DOHH2 (cell line): ENCODE measurements around the gene JMJD6.
"Not testable (repeated sequence)": the region's sequence is repeated elsewhere in the genome, so short reads cannot be mapped to it uniquely, and the experiment has no call there.

Experiments used
- H3F3A ChIP-seq: fragments of 200-600 bp; sonication (generic), shearing (Covaris generic); 2 replicates; pipeline ENCODE4 v1.6.0; 2016; ENCODE audit warnings: antibody characterized with exemption, mild to moderate bottlenecking; ENCODE audit not compliant: control insufficient read depth, insufficient read depth
- H3K27ac ChIP-seq: fragments of 200-600 bp; sonication (generic); 2 replicates; pipeline ENCODE4 v1.5.1; 2014; ENCODE audit warnings: low read depth, mild to moderate bottlenecking, low read length, moderate library complexity
- H3K27me3 ChIP-seq: fragments of 200-600 bp; sonication (generic); 2 replicates; pipeline ENCODE4 v1.6.1; 2014; ENCODE audit warnings: mild to moderate bottlenecking, low read length, mixed read lengths; ENCODE audit not compliant: control insufficient read depth
- H3K36me3 ChIP-seq: fragments of 200-600 bp; sonication (generic); 2 replicates; pipeline ENCODE4 v1.6.1; 2014; ENCODE audit warnings: mild to moderate bottlenecking, low read length, moderate library complexity, mixed read lengths; ENCODE audit not compliant: control insufficient read depth
- H3K4me1 ChIP-seq: fragments of 200-600 bp; sonication (generic); 2 replicates; pipeline ENCODE4 v1.6.1; 2014; ENCODE audit warnings: mild to moderate bottlenecking, low read length, mixed read lengths; ENCODE audit not compliant: control insufficient read depth
- H3K4me2 ChIP-seq: fragments of 200-600 bp; sonication (generic); 2 replicates; pipeline ENCODE4 v1.6.0; 2014; ENCODE audit warnings: mild to moderate bottlenecking, low read length, moderate library complexity
- H3K4me3 ChIP-seq: fragments of 200-600 bp; sonication (generic); 2 replicates; pipeline ENCODE4 v1.5.1; 2014; ENCODE audit warnings: mild to moderate bottlenecking, low read length, mixed read lengths
- H3K79me2 ChIP-seq: fragments of 200-600 bp; sonication (generic); 2 replicates; pipeline ENCODE4 v1.6.1; 2014; ENCODE audit warnings: mild to moderate bottlenecking, low read length, mixed read lengths; ENCODE audit not compliant: control insufficient read depth
- H3K9me2 ChIP-seq: fragments of 200-600 bp; sonication (generic); replicated peaks from 2 replicates; pipeline ENCODE4 v1.6.1; 2014; ENCODE audit warnings: mild to moderate bottlenecking, low read length, mixed read lengths; ENCODE audit not compliant: control insufficient read depth
- H3K9me3 ChIP-seq: fragments of 200-600 bp; sonication (generic); 2 replicates; pipeline ENCODE4 v1.6.1; 2014; ENCODE audit warnings: antibody characterized with exemption, low read length, mixed read lengths; ENCODE audit not compliant: control insufficient read depth, insufficient read depth
- H4K20me1 ChIP-seq: fragments of 200-600 bp; sonication (generic); 2 replicates; pipeline ENCODE4 v1.6.0; 2014; ENCODE audit warnings: low read depth, mild to moderate bottlenecking, antibody characterized with exemption, low read length, moderate library complexity; ENCODE audit not compliant: control insufficient read depth, insufficient read depth
- EZH2phosphoT487 ChIP-seq: fragments of 200-600 bp; sonication (generic); IDR thresholded peaks from 2 replicates; pipeline ENCODE4 v1.6.1; 2017; ENCODE audit warnings: borderline replicate concordance, mild to moderate bottlenecking, antibody characterized with exemption, low read length, moderate library complexity, mixed read lengths
- TF ChIP-seq, protein P1 (sequence below): fragments of 200-600 bp; sonication (generic); IDR thresholded peaks from one replicate; pipeline ENCODE4 v1.5.1; 2014; ENCODE audit warnings: antibody characterized with exemption, mild to moderate bottlenecking, low read depth, low read length; ENCODE audit not compliant: poor library complexity, severe bottlenecking

The JMJD6 gene

DNA sequence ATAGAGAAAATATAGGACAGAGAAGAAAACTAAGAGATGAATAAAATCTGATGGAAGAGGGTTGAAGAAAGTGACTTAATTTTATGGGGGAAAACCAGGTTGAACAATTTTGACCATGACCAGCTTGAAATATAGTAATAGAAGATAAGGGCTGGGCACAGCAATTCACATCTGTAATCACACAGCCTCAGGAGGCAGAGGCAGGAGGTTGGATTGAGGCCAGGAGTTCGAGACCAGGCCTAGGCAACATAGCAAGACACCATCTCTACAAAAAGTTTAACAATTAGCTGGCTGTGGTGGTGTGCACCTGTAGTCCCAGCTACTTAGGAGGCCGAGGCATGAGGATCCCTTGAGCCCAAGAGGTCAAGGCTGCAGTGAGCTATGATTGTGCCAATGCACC lies 24.3 kb downstream of the JMJD6 start:
- no peaks in the 10 kb centered on the region for H3K9me3 ChIP-seq
- TF ChIP-seq, protein P1, sequence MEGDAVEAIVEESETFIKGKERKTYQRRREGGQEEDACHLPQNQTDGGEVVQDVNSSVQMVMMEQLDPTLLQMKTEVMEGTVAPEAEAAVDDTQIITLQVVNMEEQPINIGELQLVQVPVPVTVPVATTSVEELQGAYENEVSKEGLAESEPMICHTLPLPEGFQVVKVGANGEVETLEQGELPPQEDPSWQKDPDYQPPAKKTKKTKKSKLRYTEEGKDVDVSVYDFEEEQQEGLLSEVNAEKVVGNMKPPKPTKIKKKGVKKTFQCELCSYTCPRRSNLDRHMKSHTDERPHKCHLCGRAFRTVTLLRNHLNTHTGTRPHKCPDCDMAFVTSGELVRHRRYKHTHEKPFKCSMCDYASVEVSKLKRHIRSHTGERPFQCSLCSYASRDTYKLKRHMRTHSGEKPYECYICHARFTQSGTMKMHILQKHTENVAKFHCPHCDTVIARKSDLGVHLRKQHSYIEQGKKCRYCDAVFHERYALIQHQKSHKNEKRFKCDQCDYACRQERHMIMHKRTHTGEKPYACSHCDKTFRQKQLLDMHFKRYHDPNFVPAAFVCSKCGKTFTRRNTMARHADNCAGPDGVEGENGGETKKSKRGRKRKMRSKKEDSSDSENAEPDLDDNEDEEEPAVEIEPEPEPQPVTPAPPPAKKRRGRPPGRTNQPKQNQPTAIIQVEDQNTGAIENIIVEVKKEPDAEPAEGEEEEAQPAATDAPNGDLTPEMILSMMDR: no peak
- TF ChIP-seq EZH2phosphoT487: no peak
- H3F3A ChIP-seq: no peaks in the 10 kb centered on the region
- H3K9me2 ChIP-seq: no peaks in the 10 kb centered on the region
- H3K79me2 ChIP-seq: no peaks in the 10 kb centered on the region
- H4K20me1 ChIP-seq: no peaks in the 10 kb centered on the region
- peaks cover 18% of the 10 kb centered on the region for H3K27me3 ChIP-seq
- H3K36me3 ChIP-seq: no peaks in the 10 kb centered on the region
- no peak overlapping the region for H3K4me2 ChIP-seq
- no peak overlapping the region for H3K4me3 ChIP-seq
- no peaks in the 10 kb centered on the region for H3K4me1 ChIP-seq
- no peak overlapping the region for H3K27ac ChIP-seq

- Histone ChIP-seq H3K4me3 (no peak overlapping the region), H3K4me1 (no peaks in the 10 kb centered on the region)
Measured at GRCh38 chr17:76701471-76701967, 24.9 kb downstream of the JMJD6 start.

DNA sequence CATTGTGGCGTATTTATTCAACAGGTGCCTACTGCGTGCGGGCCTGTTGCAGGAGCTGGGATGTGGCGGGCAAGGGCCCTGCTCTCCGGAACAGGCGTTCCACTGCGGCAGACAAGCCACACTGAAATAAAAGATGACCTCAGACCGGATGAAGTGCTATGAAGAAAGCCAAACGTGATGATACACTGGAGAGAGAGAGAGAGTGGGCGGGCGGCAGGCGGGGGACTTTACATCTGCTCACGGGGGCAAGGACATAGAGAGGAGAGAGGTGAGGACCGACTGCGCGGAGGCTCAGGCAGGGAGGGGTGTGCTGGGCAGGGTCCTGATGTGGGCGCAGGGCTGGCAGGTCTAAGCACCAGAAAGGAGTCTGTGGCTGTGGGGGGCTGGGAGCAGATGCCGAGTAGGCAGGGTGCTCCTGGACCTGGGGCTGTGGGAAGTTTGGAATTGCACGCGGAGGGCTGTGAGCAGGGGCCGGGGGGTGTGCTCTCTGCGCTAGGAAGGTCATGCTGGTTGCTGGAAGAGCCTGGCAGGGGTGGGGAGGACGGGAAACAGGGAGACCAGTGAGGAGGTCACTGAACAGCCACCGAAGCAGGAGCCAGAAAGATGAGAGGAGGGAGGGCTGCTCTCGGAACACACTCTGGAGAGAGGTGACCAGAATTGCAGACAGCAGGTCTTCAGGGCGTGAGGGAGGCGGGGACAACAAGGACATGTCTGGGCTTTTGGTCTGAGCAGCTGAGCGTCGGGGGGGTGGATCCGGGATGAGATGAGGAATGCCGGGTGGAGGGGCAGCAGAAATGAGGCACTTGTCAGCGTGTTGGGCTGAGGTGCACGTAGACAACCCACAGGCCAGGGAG lies 25.6 kb downstream of the JMJD6 start:
- Histone ChIP-seq H3K79me2 (no peaks in the 10 kb centered on the region), H3K36me3 (no peaks in the 10 kb centered on the region), H3K9me2 (no peaks in the 10 kb centered on the region), H3K27ac (no peak overlapping the region), H3K27me3 (peaks cover 27% of the 10 kb centered on the region), H3K4me1 (no peaks in the 10 kb centered on the region), H3F3A (no peaks in the 10 kb centered on the region), H3K4me2 (no peak overlapping the region), H3K4me3 (no peak overlapping the region), H3K9me3 (no peaks in the 10 kb centered on the region), H4K20me1 (no peaks in the 10 kb centered on the region)
- TF ChIP-seq EZH2phosphoT487: no peak

More at GRCh38 chr17:76701471-76701967, 24.9 kb downstream of the JMJD6 start:
- no peak overlapping the region for H3K27ac ChIP-seq
- H3K9me3 ChIP-seq: no peaks in the 10 kb centered on the region
- no peaks in the 10 kb centered on the region for H3K9me2 ChIP-seq
- no peaks in the 10 kb centered on the region for H3K79me2 ChIP-seq
- H3K36me3 ChIP-seq: no peaks in the 10 kb centered on the region
- H4K20me1 ChIP-seq: no peaks in the 10 kb centered on the region
- no peak overlapping the region for H3K4me2 ChIP-seq
- H3F3A ChIP-seq: no peaks in the 10 kb centered on the region
- no peak for TF ChIP-seq EZH2phosphoT487
- TF ChIP-seq, protein P1: no peak
- H3K27me3 ChIP-seq: peaks cover 24% of the 10 kb centered on the region

- no peaks in the 10 kb centered on the region for H3F3A ChIP-seq
- no peaks in the 10 kb centered on the region for H4K20me1 ChIP-seq
- H3K36me3 ChIP-seq: no peaks in the 10 kb centered on the region
- no peak overlapping the region for H3K4me2 ChIP-seq
- no peaks in the 10 kb centered on the region for H3K79me2 ChIP-seq
- H3K4me1 ChIP-seq: no peaks in the 10 kb centered on the region
- no peaks in the 10 kb centered on the region for H3K9me2 ChIP-seq
- no peak overlapping the region for H3K27ac ChIP-seq
- no peaks in the 10 kb centered on the region for H3K9me3 ChIP-seq
- peaks cover 33% of the 10 kb centered on the region for H3K27me3 ChIP-seq
- TF ChIP-seq EZH2phosphoT487: no peak
- TF ChIP-seq, protein P1: no peak
- no peak overlapping the region for H3K4me3 ChIP-seq
Measured at GRCh38 chr17:76700270-76700616, 26.2 kb downstream of the JMJD6 start.

GRCh38 chr17:76698466-76698977 lies 27.9 kb downstream of the JMJD6 start:
- not testable (repeated sequence) for H3F3A ChIP-seq, H3K4me3 ChIP-seq, H3K27ac ChIP-seq, H3K4me2 ChIP-seq, H3K9me3 ChIP-seq, H3K4me1 ChIP-seq, H3K9me2 ChIP-seq, H3K79me2 ChIP-seq, H3K36me3 ChIP-seq, H4K20me1 ChIP-seq
- peaks cover 36% of the 10 kb centered on the region for H3K27me3 ChIP-seq
